Transverse colon (tissue), 4 donors: Measurements from ENCODE around the gene ZNF236. TPM values are rescaled to one million over a fixed set of nuclear protein-coding genes. Genes with fewer than 3 reads are reported as not detected.
A peak's percentile ranks its signal among the peaks of the same experiment; 100 is the strongest.

Experiments used
- DNase-seq: peaks from one replicate; pipeline ENCODE4 v3.0.0-alpha.2; 2019
- H3K27ac ChIP-seq, 4 donors: fragments of 200-600 bp; sonication (generic); 2 replicates each; pipeline ENCODE4 v1.5.1; 2016 to 2018; ENCODE audit warnings: inconsistent platforms in 4 of 4
- H3K27me3 ChIP-seq: fragments of 200-600 bp; sonication (generic); 2 replicates; pipeline ENCODE4 v1.5.1; 2017; ENCODE audit warnings: inconsistent platforms
- H3K36me3 ChIP-seq, 4 donors: fragments of 200-600 bp; sonication (generic); 2 replicates each; pipeline ENCODE4 v1.5.1; 2017 to 2019; ENCODE audit warnings: inconsistent platforms in 4 of 4
- H3K4me1 ChIP-seq, 4 donors: fragments of 200-600 bp; sonication (generic); 2 replicates each; pipeline ENCODE4 v1.5.1; 2017 to 2020; ENCODE audit warnings: inconsistent platforms in 4 of 4
- H3K4me3 ChIP-seq, 4 donors: fragments of 200-600 bp; sonication (generic); 1 replicate in 1 of 4; 2 replicates in 3 of 4; pipeline versions ENCODE4 v1.5.1 to v1.6.1; 2017 to 2019; ENCODE audit warnings: inconsistent platforms in 4 of 4
- H3K9me3 ChIP-seq, 2 donors: fragments of 200-600 bp; sonication (generic); 2 replicates each; pipeline ENCODE4 v1.5.1; 2017 to 2019; ENCODE audit warnings: inconsistent platforms in 2 of 2
- CTCF ChIP-seq, 5 experiments: fragments of 200-600 bp in 3 of 5; fragments of 450-650 bp in 2 of 5; sonication (generic) in 3 of 5; IDR thresholded peaks; 1 replicate in 2 of 5; 2 replicates in 3 of 5; pipeline ENCODE4 v1.5.1; 2016 to 2017; ENCODE audit warnings: antibody characterized with exemption in 5 of 5, inconsistent platforms in 3 of 5, mild to moderate bottlenecking in 2 of 5, moderate library complexity in 1 of 5
- EP300 ChIP-seq: sonication (generic); formaldehyde crosslinking; IDR thresholded peaks from one replicate; pipeline ENCODE4 v1.6.1; 2017; ENCODE audit warnings: antibody characterized with exemption, low read depth
- POLR2A ChIP-seq: fragments of 450-650 bp; IDR thresholded peaks from one replicate; pipeline ENCODE4 v1.6.1; 2016; ENCODE audit warnings: antibody characterized with exemption, mild to moderate bottlenecking, moderate library complexity
- POLR2AphosphoS5 ChIP-seq, 3 donors: sonication (generic); formaldehyde crosslinking; IDR thresholded peaks; one replicate each; pipeline ENCODE4 v1.6.1; 2016; ENCODE audit warnings: antibody characterized with exemption in 3 of 3
- WGBS, 2 donors: methylation state at CpG; one replicate each; pipeline ENCODE4 v1.1.5; 2018; ENCODE audit warnings: low coverage in 1 of 2; 5-methylcytosine and 5-hydroxymethylcytosine counted together
- in situ Hi-C, 4 donors: fragments of 200-750 bp; cut with MboI; loops; one replicate each; pipeline versions ENCODE4 v1.15.0 to v1.15.1; 2017; ENCODE audit warnings: low sequenced_read_pairs in 3 of 4, low pct_ligation_motif_present in 1 of 4, low pct_unique_long_range_greater_than_20kb in 1 of 4
- intact Hi-C: fragments of 100-400 bp; cut with DNase I; formaldehyde crosslinking; loops from one replicate; pipeline ENCODE4 v1.15.1; 2023; ENCODE audit warnings: low total_unique reads
- total RNA-seq, 4 donors: library from RNA; depleted of rRNA; stranded (reverse); fragments of >200 nt; gene quantifications; one replicate each; pipeline ENCODE4 v1.1.0, GENCODE V29; 2016

The ZNF236 gene
- total RNA-seq, 4 donors from 2014 or later, result 18.3 to 82.8 (median 43.7) TPM

- Histone ChIP-seq H3K9me3 (no peaks in the 10 kb centered on the region), H3K4me3 (no peak overlapping the region), H3K27ac (peak overlapping the region in 3 of 4 donors; percentile 31 to 67 (median 48)), H3K27me3 (no peaks in the 10 kb centered on the region), H3K36me3 (no peaks in the 10 kb centered on the region), H3K4me1 (no peaks in the 10 kb centered on the region)
- no peak for TF ChIP-seq POLR2AphosphoS5 (IDR thresholded peaks at IDR 0.05)
- no peak for TF ChIP-seq CTCF (IDR thresholded peaks at IDR 0.05)
- TF ChIP-seq EP300, result no peak
- TF ChIP-seq POLR2A, result no peak
- in situ Hi-C loops, result loop anchor here in 1 of 4 donors (25.0 kb wide), 1 partner anchor 648 kb away; no protein-coding TSS in a partner anchor
- intact Hi-C loops, result no loop called here
- no peak for DNase-seq
- WGBS, 2 donors, result 84 to 88% methylated on average over 5 of the region's 5 CpGs
Measured at GRCh38 chr18:77014538-77014937, 192.2 kb downstream of the ZNF236 start.

- Histone ChIP-seq H3K27ac (no peak overlapping the region), H3K27me3 (no peaks in the 10 kb centered on the region), H3K4me3 (no peak overlapping the region), H3K9me3 (no peaks in the 10 kb centered on the region), H3K36me3 (no peaks in the 10 kb centered on the region), H3K4me1 (no peaks in the 10 kb centered on the region)
- DNase-seq, result no peak
- no peak for TF ChIP-seq EP300
- TF ChIP-seq CTCF (IDR thresholded peaks at IDR 0.05), result no peak
- no peak for TF ChIP-seq POLR2AphosphoS5 (IDR thresholded peaks at IDR 0.05)
- TF ChIP-seq POLR2A, result no peak
- intact Hi-C loops (no loop called here), in situ Hi-C loops (loop anchor here in 1 of 4 donors (25.0 kb wide), 1 partner anchor 647 kb away; no protein-coding TSS in a partner anchor)
- 83 to 92% methylated on average over 3 to 4 of the region's 4 CpGs for WGBS, 2 donors
Measured at GRCh38 chr18:77015169-77015568, 192.8 kb downstream of the ZNF236 start.

- no peaks in the 10 kb centered on the region for H3K9me3 ChIP-seq
- H3K4me1 ChIP-seq, result no peaks in the 10 kb centered on the region
- no peak for DNase-seq
- no peaks in the 10 kb centered on the region for H3K27me3 ChIP-seq
- in situ Hi-C loops (loop anchor here in 1 of 4 donors (25.0 kb wide), 1 partner anchor 646 kb away; no protein-coding TSS in a partner anchor), intact Hi-C loops (no loop called here)
- no peak for TF ChIP-seq POLR2AphosphoS5 (IDR thresholded peaks at IDR 0.05)
- no peak for TF ChIP-seq POLR2A
- no peak for TF ChIP-seq EP300
- no peak for TF ChIP-seq CTCF (IDR thresholded peaks at IDR 0.05)
- no peaks in the 10 kb centered on the region for H3K36me3 ChIP-seq
- H3K4me3 ChIP-seq, result no peak overlapping the region
- no peak overlapping the region for H3K27ac ChIP-seq
- 85 to 86% methylated on average over 8 to 16 of the region's 16 CpGs for WGBS, 2 donors
Measured at GRCh38 chr18:77015771-77016710, 193.7 kb downstream of the ZNF236 start.

- WGBS, 2 donors, result 93% methylated on average over 16 of the region's 16 CpGs; no CpG with 5 or more reads in 1 of the 2 donors
- intact Hi-C loops (no loop called here), in situ Hi-C loops (loop anchor here in 1 of 4 donors (25.0 kb wide), 1 partner anchor 645 kb away; no protein-coding TSS in a partner anchor)
- no peaks in the 10 kb centered on the region for H3K36me3 ChIP-seq
- no peaks in the 10 kb centered on the region for H3K9me3 ChIP-seq
- H3K27ac ChIP-seq, result no peak overlapping the region
- DNase-seq, result no peak
- H3K4me1 ChIP-seq, result no peaks in the 10 kb centered on the region
- no peak for TF ChIP-seq EP300
- TF ChIP-seq POLR2AphosphoS5 (IDR thresholded peaks at IDR 0.05), result no peak
- TF ChIP-seq POLR2A, result no peak
- TF ChIP-seq CTCF (IDR thresholded peaks at IDR 0.05), result no peak
- H3K27me3 ChIP-seq, result no peaks in the 10 kb centered on the region
- no peak overlapping the region for H3K4me3 ChIP-seq
Measured at GRCh38 chr18:77016936-77017335, 194.6 kb downstream of the ZNF236 start.
